Transverse colon (tissue), 4 donors: ENCODE results near the gene PTRH1. TPM values are rescaled to one million over a fixed set of nuclear protein-coding genes. Genes with fewer than 3 reads are reported as not detected.
"Not testable (repeated sequence)": the region's sequence is repeated elsewhere in the genome, so short reads cannot be mapped to it uniquely, and the experiment has no call there.

Source experiments
- DNase-seq: peaks from one replicate; pipeline ENCODE4 v3.0.0-alpha.2; 2019
- H3K27ac ChIP-seq, 4 donors: fragments of 200-600 bp; sonication (generic); 2 replicates each; pipeline ENCODE4 v1.5.1; 2016 to 2018; ENCODE audit warnings: inconsistent platforms in 4 of 4
- H3K27me3 ChIP-seq: fragments of 200-600 bp; sonication (generic); 2 replicates; pipeline ENCODE4 v1.5.1; 2017; ENCODE audit warnings: inconsistent platforms
- H3K36me3 ChIP-seq, 4 donors: fragments of 200-600 bp; sonication (generic); 2 replicates each; pipeline ENCODE4 v1.5.1; 2017 to 2019; ENCODE audit warnings: inconsistent platforms in 4 of 4
- H3K4me1 ChIP-seq, 4 donors: fragments of 200-600 bp; sonication (generic); 2 replicates each; pipeline ENCODE4 v1.5.1; 2017 to 2020; ENCODE audit warnings: inconsistent platforms in 4 of 4
- H3K4me3 ChIP-seq, 4 donors: fragments of 200-600 bp; sonication (generic); 1 replicate in 1 of 4; 2 replicates in 3 of 4; pipeline versions ENCODE4 v1.5.1 to v1.6.1; 2017 to 2019; ENCODE audit warnings: inconsistent platforms in 4 of 4
- H3K9me3 ChIP-seq, 2 donors: fragments of 200-600 bp; sonication (generic); 2 replicates each; pipeline ENCODE4 v1.5.1; 2017 to 2019; ENCODE audit warnings: inconsistent platforms in 2 of 2
- EP300 ChIP-seq: sonication (generic); formaldehyde crosslinking; IDR thresholded peaks from one replicate; pipeline ENCODE4 v1.6.1; 2017; ENCODE audit warnings: antibody characterized with exemption, low read depth
- POLR2A ChIP-seq: fragments of 450-650 bp; IDR thresholded peaks from one replicate; pipeline ENCODE4 v1.6.1; 2016; ENCODE audit warnings: antibody characterized with exemption, mild to moderate bottlenecking, moderate library complexity
- POLR2AphosphoS5 ChIP-seq, 3 donors: sonication (generic); formaldehyde crosslinking; IDR thresholded peaks; one replicate each; pipeline ENCODE4 v1.6.1; 2016; ENCODE audit warnings: antibody characterized with exemption in 3 of 3
- WGBS, 2 donors: methylation state at CpG; one replicate each; pipeline ENCODE4 v1.1.5; 2018; ENCODE audit warnings: low coverage in 1 of 2; 5-methylcytosine and 5-hydroxymethylcytosine counted together
- in situ Hi-C, 4 donors: fragments of 200-750 bp; cut with MboI; loops; one replicate each; pipeline versions ENCODE4 v1.15.0 to v1.15.1; 2017; ENCODE audit warnings: low sequenced_read_pairs in 3 of 4, low pct_ligation_motif_present in 1 of 4, low pct_unique_long_range_greater_than_20kb in 1 of 4
- intact Hi-C: fragments of 100-400 bp; cut with DNase I; formaldehyde crosslinking; loops from one replicate; pipeline ENCODE4 v1.15.1; 2023; ENCODE audit warnings: low total_unique reads
- total RNA-seq, 4 donors: library from RNA; depleted of rRNA; stranded (reverse); fragments of >200 nt; gene quantifications; one replicate each; pipeline ENCODE4 v1.1.0, GENCODE V29; 2016
- TF ChIP-seq, protein P1 (sequence below), 5 experiments: fragments of 200-600 bp in 3 of 5; fragments of 450-650 bp in 2 of 5; sonication (generic) in 3 of 5; IDR thresholded peaks; 1 replicate in 2 of 5; 2 replicates in 3 of 5; pipeline ENCODE4 v1.5.1; 2016 to 2017; ENCODE audit warnings: antibody characterized with exemption in 5 of 5, inconsistent platforms in 3 of 5, mild to moderate bottlenecking in 2 of 5, moderate library complexity in 1 of 5

Gene PTRH1
- total RNA-seq, 4 donors from 2014 or later: 2.4 to 9.7 (median 6.2) TPM

DNA sequence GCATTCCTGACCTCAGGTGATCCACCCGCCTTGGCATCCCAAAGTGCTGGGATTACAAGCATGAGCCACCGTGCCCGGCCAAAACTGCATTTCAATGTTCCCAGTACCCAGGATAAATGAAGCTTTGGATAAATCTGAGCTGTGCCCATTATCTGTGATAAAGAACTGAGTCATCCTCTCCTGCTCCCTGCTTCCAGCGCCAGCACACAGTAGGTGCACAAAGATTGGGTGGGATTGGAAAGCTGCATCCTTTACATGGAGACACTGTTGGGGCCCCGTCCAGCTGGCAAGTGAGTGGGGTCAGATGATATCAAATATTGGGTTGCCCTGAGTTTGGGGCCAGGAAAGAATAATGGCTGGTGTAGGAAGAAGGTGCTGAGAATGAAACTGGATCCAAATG is 45.6 kb upstream of the PTRH1 start:
- H3K27me3 ChIP-seq: peaks cover 7% of the 10 kb centered on the region
- TF ChIP-seq POLR2AphosphoS5 (IDR thresholded peaks at IDR 0.05) (no peak), EP300 (no peak), POLR2A (no peak)
- TF ChIP-seq, protein P1, sequence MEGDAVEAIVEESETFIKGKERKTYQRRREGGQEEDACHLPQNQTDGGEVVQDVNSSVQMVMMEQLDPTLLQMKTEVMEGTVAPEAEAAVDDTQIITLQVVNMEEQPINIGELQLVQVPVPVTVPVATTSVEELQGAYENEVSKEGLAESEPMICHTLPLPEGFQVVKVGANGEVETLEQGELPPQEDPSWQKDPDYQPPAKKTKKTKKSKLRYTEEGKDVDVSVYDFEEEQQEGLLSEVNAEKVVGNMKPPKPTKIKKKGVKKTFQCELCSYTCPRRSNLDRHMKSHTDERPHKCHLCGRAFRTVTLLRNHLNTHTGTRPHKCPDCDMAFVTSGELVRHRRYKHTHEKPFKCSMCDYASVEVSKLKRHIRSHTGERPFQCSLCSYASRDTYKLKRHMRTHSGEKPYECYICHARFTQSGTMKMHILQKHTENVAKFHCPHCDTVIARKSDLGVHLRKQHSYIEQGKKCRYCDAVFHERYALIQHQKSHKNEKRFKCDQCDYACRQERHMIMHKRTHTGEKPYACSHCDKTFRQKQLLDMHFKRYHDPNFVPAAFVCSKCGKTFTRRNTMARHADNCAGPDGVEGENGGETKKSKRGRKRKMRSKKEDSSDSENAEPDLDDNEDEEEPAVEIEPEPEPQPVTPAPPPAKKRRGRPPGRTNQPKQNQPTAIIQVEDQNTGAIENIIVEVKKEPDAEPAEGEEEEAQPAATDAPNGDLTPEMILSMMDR (IDR thresholded peaks at IDR 0.05): no peak
- no peak for DNase-seq
- H3K4me3 ChIP-seq: no peak overlapping the region
- no peaks in the 10 kb centered on the region for H3K9me3 ChIP-seq
- WGBS, 2 donors: 86% methylated on average over 5 of the region's 5 CpGs; no CpG with 5 or more reads in 1 of the 2 donors
- in situ Hi-C loops (no loop called here), intact Hi-C loops (no loop called here)
- H3K4me1 ChIP-seq: no peaks in the 10 kb centered on the region
- no peaks in the 10 kb centered on the region for H3K36me3 ChIP-seq
- H3K27ac ChIP-seq: peak overlapping the region in 1 of 4 donors; percentile 2

GRCh38 chr9:127758843-127759242 is 43.4 kb upstream of the PTRH1 start:
- TF ChIP-seq EP300 (no peak), POLR2AphosphoS5 (IDR thresholded peaks at IDR 0.05) (no peak), POLR2A (no peak)
- TF ChIP-seq, protein P1 (IDR thresholded peaks at IDR 0.05): no peak
- Histone ChIP-seq H3K4me1 (peaks cover 0 to 3% (median 0%) of the 10 kb centered on the region in 4 donors), H3K27ac (no peak overlapping the region), H3K9me3 (no peaks in the 10 kb centered on the region), H3K27me3 (peaks cover 29% of the 10 kb centered on the region), H3K4me3 (no peak overlapping the region), H3K36me3 (no peaks in the 10 kb centered on the region)
- in situ Hi-C loops: no loop called here
- 92% methylated on average over 5 of the region's 5 CpGs; no CpG with 5 or more reads in 1 of the 2 donors for WGBS, 2 donors
- intact Hi-C loops: no loop called here
- DNase-seq: no peak

DNA sequence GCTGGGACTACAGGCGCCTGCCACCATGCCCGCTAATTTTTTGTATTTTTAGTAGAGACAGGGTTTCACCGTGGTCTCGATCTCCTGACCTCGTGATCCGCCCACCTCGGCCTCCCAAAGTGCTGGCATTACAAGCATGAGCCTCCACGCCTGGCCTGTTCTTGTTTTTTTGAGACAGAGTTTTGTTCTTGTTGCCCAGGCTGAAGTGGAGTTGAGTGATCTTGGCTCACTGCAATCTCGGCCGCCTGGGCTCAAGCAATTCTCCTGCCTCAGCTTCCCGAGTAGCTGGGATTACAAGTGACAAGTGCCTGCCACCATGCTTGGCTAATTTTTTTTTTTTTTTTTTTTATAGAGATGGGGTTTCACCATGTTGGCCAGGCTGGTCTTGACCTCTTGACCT is 41.3 kb upstream of the PTRH1 start:
- intact Hi-C loops, H3K36me3 ChIP-seq, H3K4me1 ChIP-seq, H3K4me3 ChIP-seq, in situ Hi-C loops, H3K9me3 ChIP-seq, H3K27ac ChIP-seq, DNase-seq: not testable (repeated sequence)
- WGBS, 2 donors: 81 to 89% methylated on average over 3 to 11 of the region's 11 CpGs
- peaks cover 49% of the 10 kb centered on the region for H3K27me3 ChIP-seq

GRCh38 chr9:127756233-127756632 is 40.8 kb upstream of the PTRH1 start:
- intact Hi-C loops: no loop called here

DNA sequence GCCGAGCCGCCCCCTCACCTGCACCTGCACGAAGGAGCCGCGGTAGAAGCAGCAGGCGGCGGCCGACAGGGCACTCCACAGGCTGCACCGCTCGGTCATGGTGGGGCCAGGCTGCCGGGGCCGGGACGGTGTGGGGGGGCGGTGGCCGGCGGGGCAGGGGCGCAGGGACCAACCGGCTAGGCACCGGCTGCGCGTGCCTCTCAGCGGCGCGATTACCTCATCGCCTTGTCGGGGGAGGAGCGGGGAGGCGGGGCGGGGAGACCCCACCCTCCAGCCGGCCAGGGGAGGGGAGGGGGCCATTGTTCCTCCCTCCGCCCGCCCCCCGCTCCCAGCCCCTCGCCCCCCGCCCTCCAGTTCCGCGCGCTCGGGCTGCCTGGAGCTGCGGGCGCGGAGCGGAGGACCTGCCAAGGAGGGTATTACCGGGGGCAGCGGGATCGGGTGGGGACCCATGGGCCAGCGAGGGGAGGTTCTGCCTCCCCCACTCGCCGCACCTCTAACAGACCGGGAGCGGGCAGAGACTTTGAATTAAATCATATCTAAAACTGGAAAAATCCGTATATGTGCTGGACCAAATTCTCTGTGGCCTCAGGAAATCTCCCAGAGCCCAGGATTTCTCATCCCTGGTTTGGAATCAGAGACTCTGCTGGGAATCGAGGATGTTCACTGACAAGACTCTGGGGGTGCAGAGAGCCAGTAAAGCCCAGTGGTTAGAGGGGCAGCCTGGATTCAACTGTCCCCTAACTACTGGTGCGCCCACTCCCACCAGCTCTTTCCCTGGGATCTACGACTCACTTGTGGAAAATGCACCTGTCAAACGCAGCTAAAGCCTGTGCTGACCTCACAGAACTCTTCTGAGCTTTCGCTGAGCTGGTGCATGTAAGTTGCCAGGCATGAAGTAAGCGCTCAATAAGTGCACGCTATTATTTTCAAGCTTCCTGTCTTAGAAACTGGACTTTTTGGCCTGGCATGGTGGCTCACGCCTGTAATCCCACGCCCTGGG is 39.9 kb upstream of the PTRH1 start:
- no peaks in the 10 kb centered on the region for H3K36me3 ChIP-seq
- no peak for DNase-seq
- H3K4me3 ChIP-seq: no peak overlapping the region
- peaks cover 0 to 3% (median 0%) of the 10 kb centered on the region in 4 donors for H3K4me1 ChIP-seq
- in situ Hi-C loops: no loop called here
- H3K27me3 ChIP-seq: peaks cover 54% of the 10 kb centered on the region
- TF ChIP-seq EP300 (no peak), POLR2AphosphoS5 (IDR thresholded peaks at IDR 0.05) (no peak), POLR2A (no peak)
- TF ChIP-seq, protein P1 (IDR thresholded peaks at IDR 0.05): no peak
- no peak overlapping the region for H3K27ac ChIP-seq
- intact Hi-C loops: no loop called here
- 35 to 55% methylated on average over 6 to 31 of the region's 61 CpGs for WGBS, 2 donors
- H3K9me3 ChIP-seq: no peaks in the 10 kb centered on the region

More at GRCh38 chr9:127756233-127756632, 40.8 kb upstream of the PTRH1 start:
- Histone ChIP-seq H3K36me3 (no peaks in the 10 kb centered on the region), H3K9me3 (no peaks in the 10 kb centered on the region), H3K4me3 (no peak overlapping the region), H3K4me1 (peaks cover 0 to 3% (median 0%) of the 10 kb centered on the region in 4 donors), H3K27ac (no peak overlapping the region), H3K27me3 (peaks cover 54% of the 10 kb centered on the region)
- no peak for DNase-seq
- WGBS, 2 donors: 78% methylated on average over 3 of the region's 3 CpGs; no CpG with 5 or more reads in 1 of the 2 donors
- in situ Hi-C loops: no loop called here
- no peak for TF ChIP-seq POLR2A
- TF ChIP-seq POLR2AphosphoS5 (IDR thresholded peaks at IDR 0.05): no peak
